HG03097 (cell line): Measurements from ENCODE around the gene SPOUT1.

ENCODE experiments used
- ATAC-seq: cut with Tn5 transposase; IDR thresholded peaks from one replicate; pipeline ENCODE4 v1.9.1; 2021; ENCODE audit not compliant: unreplicated experiment, low FRiP score

Gene SPOUT1

GRCh38 chr9:128838338-128838737 lies 8.7 kb upstream of the SPOUT1 start:
- no peak for ATAC-seq

- no peak for ATAC-seq
Measured at GRCh38 chr9:128836509-128837145, 7.0 kb upstream of the SPOUT1 start.

GRCh38 chr9:128835246-128836210 lies 5.9 kb upstream of the SPOUT1 start:
- ATAC-seq: no peak

- no peak for ATAC-seq
Measured at GRCh38 chr9:128833696-128834095, 4.1 kb upstream of the SPOUT1 start.

- ATAC-seq: no peak
Measured at GRCh38 chr9:128828719-128829452, 708 bp downstream of the SPOUT1 start.

GRCh38 chr9:128828267-128828666 lies 1.3 kb downstream of the SPOUT1 start:
- ATAC-seq: no peak

GRCh38 chr9:128825923-128826700 lies 3.5 kb downstream of the SPOUT1 start:
- ATAC-seq: no peak

- no peak for ATAC-seq
Measured at GRCh38 chr9:128824911-128825310, 4.7 kb downstream of the SPOUT1 start.

GRCh38 chr9:128823903-128824406 lies 5.6 kb downstream of the SPOUT1 start:
- no peak for ATAC-seq

- ATAC-seq: no peak
Measured at GRCh38 chr9:128823362-128823902, 6.2 kb downstream of the SPOUT1 start.

GRCh38 chr9:128822407-128823042 lies 7.1 kb downstream of the SPOUT1 start:
- ATAC-seq: no peak

- no peak for ATAC-seq
Measured at GRCh38 chr9:128821584-128822406, 7.8 kb downstream of the SPOUT1 start.

- ATAC-seq: no peak
Measured at GRCh38 chr9:128820665-128821583, 8.7 kb downstream of the SPOUT1 start.

GRCh38 chr9:128819716-128820664 lies 9.6 kb downstream of the SPOUT1 start:
- ATAC-seq: no peak

- ATAC-seq: peak; percentile 21
Measured at GRCh38 chr9:128818839-128819715, 10.5 kb downstream of the SPOUT1 start.
